Neural cell (in vitro differentiated cells): ENCODE data around the gene DERL3. TPM values are rescaled to one million over a fixed set of nuclear protein-coding genes. Genes with fewer than 3 reads are reported as not detected.

Experiments
- H2AFZ ChIP-seq: fragments of 200-600, 300-800 bp; sonication (generic), shearing (Covaris generic); 2 replicates; pipeline ENCODE4 v1.6.0; 2014; ENCODE audit warnings: low read depth, mild to moderate bottlenecking, antibody characterized with exemption, low read length, moderate library complexity
- H3F3A ChIP-seq: fragments of 200-600 bp; shearing (Covaris generic); 2 replicates; pipeline ENCODE4 v1.6.1; 2016; ENCODE audit warnings: mild to moderate bottlenecking, moderate library complexity, mixed read lengths, antibody characterized with exemption, low read length; ENCODE audit not compliant: insufficient read depth, poor library complexity, severe bottlenecking
- H3K27ac ChIP-seq: fragments of 200-600, 300-800 bp; sonication (generic), shearing (Covaris generic); 2 replicates; pipeline ENCODE4 v1.5.1; 2014; ENCODE audit warnings: mild to moderate bottlenecking, low read length, moderate library complexity
- H3K27me3 ChIP-seq: fragments of 300-800, 200-600 bp; sonication (generic), shearing (Covaris generic); 2 replicates; pipeline ENCODE4 v1.6.0; 2014; ENCODE audit warnings: mild to moderate bottlenecking, low read depth, low read length, moderate library complexity; ENCODE audit not compliant: insufficient read depth
- H3K36me3 ChIP-seq: fragments of 300-800, 200-600 bp; sonication (generic), shearing (Covaris generic); 2 replicates; pipeline ENCODE4 v1.5.1; 2014; ENCODE audit warnings: mild to moderate bottlenecking, antibody characterized with exemption, low read length, moderate library complexity; ENCODE audit not compliant: insufficient read depth
- H3K4me2 ChIP-seq: fragments of 300-800, 200-600 bp; sonication (generic), shearing (Covaris generic); 2 replicates; pipeline ENCODE4 v1.6.0; 2014; ENCODE audit warnings: mild to moderate bottlenecking, low read length
- H3K4me3 ChIP-seq: fragments of 300-800, 200-600 bp; sonication (generic), shearing (Covaris generic); 2 replicates; pipeline ENCODE4 v1.5.1; 2014; ENCODE audit warnings: mild to moderate bottlenecking, low read length, moderate library complexity
- H3K79me2 ChIP-seq: fragments of 200-600 bp; shearing (Covaris generic); replicated peaks from 2 replicates; pipeline ENCODE4 v1.6.0; 2014; ENCODE audit warnings: mild to moderate bottlenecking, low read length, moderate library complexity; ENCODE audit not compliant: insufficient read depth
- H3K9ac ChIP-seq: fragments of 300-800, 200-600 bp; sonication (generic), shearing (Covaris generic); 2 replicates; pipeline ENCODE4 v1.6.1; 2016; ENCODE audit warnings: mild to moderate bottlenecking, low read length, mixed read lengths
- H3K9me2 ChIP-seq: fragments of 200-600 bp; shearing (Covaris generic); 2 replicates; pipeline ENCODE4 v1.6.1; 2016; ENCODE audit warnings: mild to moderate bottlenecking, low read length, mixed read lengths; ENCODE audit not compliant: insufficient read depth
- H3K9me3 ChIP-seq: fragments of 200-600, 300-800 bp; sonication (generic), shearing (Covaris generic); 2 replicates; pipeline ENCODE4 v1.6.1; 2016; ENCODE audit warnings: mild to moderate bottlenecking, mixed run types, low read length, moderate library complexity, mixed read lengths
- H4K20me1 ChIP-seq: fragments of 200-600 bp; shearing (Covaris generic); 2 replicates; pipeline ENCODE4 v1.6.1; 2016; ENCODE audit warnings: mild to moderate bottlenecking, mixed run types; ENCODE audit not compliant: insufficient read depth
- CTCF ChIP-seq: fragments of 450-650 bp; IDR thresholded peaks from 2 replicates; pipeline ENCODE4 v1.5.1; 2014; ENCODE audit warnings: antibody characterized with exemption, mild to moderate bottlenecking, moderate library complexity; ENCODE audit not compliant: poor library complexity, severe bottlenecking
- EP300 ChIP-seq: fragments of 450-650 bp; conservative IDR thresholded peaks from 2 replicates; pipeline ENCODE4 v1.6.1; 2014; ENCODE audit warnings: antibody characterized with exemption, mild to moderate bottlenecking, moderate library complexity; ENCODE audit not compliant: poor library complexity, severe bottlenecking
- EZH2 ChIP-seq: fragments of 200-600, 300-800 bp; shearing (Covaris generic), sonication (generic); IDR thresholded peaks from 2 replicates; pipeline ENCODE4 v1.6.1; 2014; ENCODE audit warnings: antibody characterized with exemption, low read length, borderline replicate concordance, mild to moderate bottlenecking; ENCODE audit not compliant: insufficient read depth, poor library complexity, severe bottlenecking
- MXI1 ChIP-seq: fragments of 450-650 bp; conservative IDR thresholded peaks from 2 replicates; pipeline ENCODE4 v1.6.1; 2014; ENCODE audit warnings: antibody characterized with exemption, mild to moderate bottlenecking; ENCODE audit not compliant: poor library complexity, severe bottlenecking
- POLR2AphosphoS5 ChIP-seq: IDR thresholded peaks from 2 replicates; pipeline ENCODE4 v1.6.1; 2012
- RAD21 ChIP-seq: fragments of 450-650 bp; conservative IDR thresholded peaks from 2 replicates; pipeline ENCODE4 v1.6.1; 2014; ENCODE audit warnings: antibody characterized with exemption, mild to moderate bottlenecking, moderate library complexity
- REST ChIP-seq: IDR thresholded peaks from 2 replicates; pipeline ENCODE4 v1.6.1; 2012; ENCODE audit warnings: borderline replicate concordance
- SMC3 ChIP-seq: fragments of 450-650 bp; conservative IDR thresholded peaks from 2 replicates; pipeline ENCODE4 v1.6.1; 2014; ENCODE audit warnings: antibody characterized with exemption, mild to moderate bottlenecking, moderate library complexity; ENCODE audit not compliant: poor library complexity
- TAF1 ChIP-seq: IDR thresholded peaks from 2 replicates; pipeline ENCODE4 v1.6.1; 2012; ENCODE audit warnings: low read depth
- polyA plus RNA-seq: library from polyadenylated mRNA; depleted of rRNA; stranded (reverse); fragments of >200 nt; gene quantifications from 2 replicates; pipeline ENCODE4 v1.2.3, GENCODE V29; 2014

Gene DERL3
- polyA plus RNA-seq, 1 donor from 2014 or later = 0.84 TPM

DNA sequence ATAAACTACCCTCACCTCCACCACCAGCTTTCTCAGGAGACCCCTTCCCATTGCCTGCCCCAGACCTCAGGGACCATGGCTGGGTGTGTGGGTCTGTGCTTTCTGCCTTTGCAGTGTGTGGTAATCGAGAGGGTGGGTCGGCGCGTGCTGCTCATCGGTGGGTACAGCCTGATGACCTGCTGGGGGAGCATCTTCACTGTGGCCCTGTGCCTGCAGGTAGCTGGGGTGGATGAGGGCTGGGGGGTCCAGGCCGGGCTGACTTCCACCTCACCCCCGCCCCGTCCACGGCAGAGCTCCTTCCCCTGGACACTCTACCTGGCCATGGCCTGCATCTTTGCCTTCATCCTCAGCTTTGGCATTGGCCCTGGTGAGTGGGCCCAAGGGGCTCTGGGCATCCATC is 44.9 kb upstream of the DERL3 start:
- TF ChIP-seq TAF1 (no peak), EZH2 (no peak)
- no peak overlapping the region for H3K4me3 ChIP-seq
- H3K4me2 ChIP-seq = no peak overlapping the region
- no peaks in the 10 kb centered on the region for H3K9me3 ChIP-seq
- H2AFZ ChIP-seq = no peak overlapping the region
- H3K9ac ChIP-seq = no peak overlapping the region
- H3K9me2 ChIP-seq = no peaks in the 10 kb centered on the region
- no peaks in the 10 kb centered on the region for H3K27me3 ChIP-seq
- no peaks in the 10 kb centered on the region for H3F3A ChIP-seq
- no peaks in the 10 kb centered on the region for H3K79me2 ChIP-seq
- H4K20me1 ChIP-seq = no peaks in the 10 kb centered on the region
- no peaks in the 10 kb centered on the region for H3K36me3 ChIP-seq
- no peak overlapping the region for H3K27ac ChIP-seq

DNA sequence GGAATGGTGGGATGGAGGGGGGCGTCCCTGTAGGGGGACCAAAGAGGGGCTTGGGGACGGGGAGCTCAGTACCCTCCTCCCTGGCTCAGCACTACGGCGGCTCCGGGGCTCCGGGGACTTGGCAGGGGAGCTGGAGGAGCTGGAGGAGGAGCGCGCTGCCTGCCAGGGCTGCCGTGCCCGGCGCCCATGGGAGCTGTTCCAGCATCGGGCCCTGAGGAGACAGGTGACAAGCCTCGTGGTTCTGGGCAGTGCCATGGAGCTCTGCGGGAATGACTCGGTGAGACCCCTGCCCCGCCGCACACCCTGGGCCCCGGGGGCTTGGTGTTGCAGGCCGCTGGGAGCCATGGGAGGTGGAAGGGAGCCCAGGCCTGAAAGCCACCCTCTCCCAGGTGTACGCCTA is 43.6 kb upstream of the DERL3 start:
- H2AFZ ChIP-seq = no peak overlapping the region
- no peaks in the 10 kb centered on the region for H3F3A ChIP-seq
- no peak overlapping the region for H3K27ac ChIP-seq
- no peaks in the 10 kb centered on the region for H3K36me3 ChIP-seq
- H3K9me3 ChIP-seq = no peaks in the 10 kb centered on the region
- H3K4me2 ChIP-seq = no peak overlapping the region
- TF ChIP-seq RAD21 (no peak), EP300 (no peak), CTCF (no peak), MXI1 (no peak), EZH2 (no peak), REST (no peak)
- H4K20me1 ChIP-seq = no peaks in the 10 kb centered on the region
- H3K27me3 ChIP-seq = no peaks in the 10 kb centered on the region
- H3K9ac ChIP-seq = no peak overlapping the region
- H3K4me3 ChIP-seq = no peak overlapping the region
- no peaks in the 10 kb centered on the region for H3K79me2 ChIP-seq
- no peaks in the 10 kb centered on the region for H3K9me2 ChIP-seq

GRCh38 chr22:23878219-23878618 is 39.4 kb upstream of the DERL3 start:
- no peak overlapping the region for H3K27ac ChIP-seq

More at GRCh38 chr22:23878219-23878618, 39.4 kb upstream of the DERL3 start:
- H3K9ac ChIP-seq = no peak overlapping the region
- no peak for TF ChIP-seq RAD21
- TF ChIP-seq CTCF = no peak
- no peak for TF ChIP-seq SMC3
- TF ChIP-seq MXI1 = no peak
- no peak for TF ChIP-seq EP300
- TF ChIP-seq REST = no peak
- no peak for TF ChIP-seq POLR2AphosphoS5
- TF ChIP-seq EZH2 = no peak
- no peak for TF ChIP-seq TAF1
- H3K9me2 ChIP-seq = no peaks in the 10 kb centered on the region
- H2AFZ ChIP-seq = no peak overlapping the region
- H3K79me2 ChIP-seq = no peaks in the 10 kb centered on the region
- H3K4me2 ChIP-seq = no peak overlapping the region
- H3K36me3 ChIP-seq = no peaks in the 10 kb centered on the region
- H3K27me3 ChIP-seq = no peaks in the 10 kb centered on the region
- no peaks in the 10 kb centered on the region for H4K20me1 ChIP-seq
- no peaks in the 10 kb centered on the region for H3K9me3 ChIP-seq
- H3K4me3 ChIP-seq = no peak overlapping the region
- H3F3A ChIP-seq = no peaks in the 10 kb centered on the region
